GM12801 (cell line): ENCODE results near the gene NXPH3.

Experiments
- TF ChIP-seq, protein P1 (sequence below): IDR thresholded peaks from one replicate; pipeline ENCODE4 v1.5.1; 2011; ENCODE audit warnings: control low read depth; ENCODE audit not compliant: insufficient read length; ENCODE audit errors: extremely low read depth

Gene NXPH3

DNA sequence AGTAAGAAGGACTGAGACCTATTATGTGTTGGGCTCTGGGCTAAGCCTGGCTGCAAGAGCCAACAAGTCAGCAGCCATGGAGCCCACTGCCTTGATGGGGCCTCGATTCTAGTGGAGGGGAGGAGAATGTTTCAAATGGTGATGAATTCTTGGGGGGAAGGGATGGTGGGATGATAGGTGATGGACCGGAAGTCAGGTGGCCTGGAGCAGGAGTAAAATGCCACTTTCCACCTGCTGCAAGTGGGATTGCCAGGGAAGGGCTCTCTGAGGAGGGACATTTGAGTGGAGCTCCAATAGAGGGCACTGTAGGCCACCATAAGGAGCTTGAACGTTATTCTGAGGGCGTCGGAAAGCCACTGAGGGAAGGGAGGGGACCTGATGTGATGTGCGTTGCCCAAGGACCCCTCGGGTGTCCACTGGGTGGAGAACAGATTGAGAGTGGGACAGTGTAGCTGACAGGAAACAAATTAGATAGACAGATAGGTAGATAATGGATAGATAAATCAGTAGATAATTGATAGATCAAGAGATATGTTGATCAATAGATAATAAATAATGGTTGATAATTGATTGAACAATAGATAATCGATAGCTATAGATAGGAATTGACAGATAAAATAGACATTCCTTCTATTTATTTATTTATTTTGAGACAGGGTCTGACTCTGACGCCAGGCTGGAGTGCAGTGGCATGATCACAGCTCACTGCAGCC is 18.2 kb upstream of the NXPH3 start:
- TF ChIP-seq, protein P1, sequence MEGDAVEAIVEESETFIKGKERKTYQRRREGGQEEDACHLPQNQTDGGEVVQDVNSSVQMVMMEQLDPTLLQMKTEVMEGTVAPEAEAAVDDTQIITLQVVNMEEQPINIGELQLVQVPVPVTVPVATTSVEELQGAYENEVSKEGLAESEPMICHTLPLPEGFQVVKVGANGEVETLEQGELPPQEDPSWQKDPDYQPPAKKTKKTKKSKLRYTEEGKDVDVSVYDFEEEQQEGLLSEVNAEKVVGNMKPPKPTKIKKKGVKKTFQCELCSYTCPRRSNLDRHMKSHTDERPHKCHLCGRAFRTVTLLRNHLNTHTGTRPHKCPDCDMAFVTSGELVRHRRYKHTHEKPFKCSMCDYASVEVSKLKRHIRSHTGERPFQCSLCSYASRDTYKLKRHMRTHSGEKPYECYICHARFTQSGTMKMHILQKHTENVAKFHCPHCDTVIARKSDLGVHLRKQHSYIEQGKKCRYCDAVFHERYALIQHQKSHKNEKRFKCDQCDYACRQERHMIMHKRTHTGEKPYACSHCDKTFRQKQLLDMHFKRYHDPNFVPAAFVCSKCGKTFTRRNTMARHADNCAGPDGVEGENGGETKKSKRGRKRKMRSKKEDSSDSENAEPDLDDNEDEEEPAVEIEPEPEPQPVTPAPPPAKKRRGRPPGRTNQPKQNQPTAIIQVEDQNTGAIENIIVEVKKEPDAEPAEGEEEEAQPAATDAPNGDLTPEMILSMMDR: no peak

DNA sequence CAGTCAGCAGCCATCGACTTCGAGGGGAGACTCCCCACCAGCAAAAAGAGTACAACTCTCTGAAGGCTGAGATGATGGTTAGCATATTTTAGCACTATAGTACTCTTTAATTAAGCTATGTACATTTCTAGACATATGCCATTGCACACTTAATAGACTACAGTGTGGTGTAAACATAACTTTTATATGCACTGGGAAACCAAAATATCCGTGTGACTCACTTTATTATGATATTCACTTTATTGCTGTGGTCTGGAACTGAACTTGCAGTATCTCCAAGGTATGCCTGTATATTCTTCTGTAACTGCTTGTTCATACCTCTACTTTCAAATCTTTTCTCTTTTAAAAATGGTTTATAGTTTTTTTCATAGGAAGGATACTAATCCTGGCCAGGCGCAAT is 11.0 kb upstream of the NXPH3 start:
- TF ChIP-seq, protein P1: no peak

DNA sequence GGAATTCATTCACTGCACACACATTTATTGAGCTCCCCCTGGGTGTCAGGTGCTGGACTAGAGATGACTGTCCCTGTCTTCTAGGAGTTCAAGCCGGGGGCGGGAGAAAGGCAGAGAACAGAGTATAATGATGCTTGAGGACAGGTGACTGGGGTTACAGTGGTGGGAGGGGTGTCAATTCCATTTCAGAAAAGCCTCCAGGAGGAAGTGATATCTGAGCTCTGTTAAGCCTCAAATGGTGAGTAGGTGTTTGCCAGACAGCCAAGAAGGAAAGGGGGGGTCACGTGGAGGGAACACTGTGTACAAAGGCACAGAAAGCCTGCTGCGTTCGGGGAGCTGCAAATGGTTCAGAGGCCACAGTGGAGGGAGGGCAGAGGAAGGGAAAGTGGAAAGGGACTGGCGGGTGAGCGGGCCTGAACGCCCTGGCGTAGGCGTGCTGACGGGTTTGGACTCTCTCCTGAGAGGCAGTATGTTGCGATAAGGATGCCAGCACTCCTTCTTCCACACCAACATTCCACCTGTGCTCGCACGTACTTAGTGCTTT is 9.7 kb upstream of the NXPH3 start:
- TF ChIP-seq, protein P1: no peak

DNA sequence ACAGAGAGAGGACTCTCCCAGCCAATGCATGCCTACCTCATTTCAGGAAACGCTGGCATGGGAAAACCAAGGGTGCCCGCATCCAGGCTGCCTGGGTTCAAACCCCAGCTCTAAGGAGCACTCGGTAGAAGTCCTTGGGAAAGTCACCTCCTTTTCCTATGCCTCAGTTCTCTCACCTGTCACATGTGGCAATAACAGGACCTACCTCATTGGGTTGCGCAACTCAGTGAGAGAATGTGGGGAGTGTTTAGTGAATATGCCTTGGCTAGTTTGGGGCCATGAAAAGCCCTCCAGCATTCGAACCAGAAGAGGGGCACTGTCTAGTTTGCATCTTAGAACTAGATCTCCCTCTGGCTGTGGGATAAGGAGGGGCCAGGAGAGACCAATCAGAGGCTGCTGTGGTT is 9.0 kb upstream of the NXPH3 start:
- TF ChIP-seq, protein P1: no peak

DNA sequence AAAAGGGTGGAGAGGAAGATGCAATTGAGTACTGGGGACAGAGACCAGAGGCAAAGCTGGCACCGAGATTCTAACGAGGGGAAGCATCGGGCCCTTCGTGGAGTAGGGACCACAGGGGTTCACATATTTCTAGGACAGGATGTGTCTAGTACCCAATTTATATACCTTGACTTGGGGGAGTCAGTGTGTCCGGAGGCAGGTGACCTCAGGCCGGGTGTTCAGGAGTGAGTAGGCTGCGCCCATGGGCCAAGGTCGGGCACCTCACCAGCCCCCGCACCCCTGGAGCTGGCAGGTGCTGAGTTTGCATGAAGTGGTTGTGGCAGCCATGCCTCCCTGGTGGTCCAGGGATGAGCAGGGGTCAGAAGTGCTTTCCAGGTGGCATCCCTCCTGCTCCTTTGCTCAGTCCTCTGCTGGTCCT is 8.6 kb upstream of the NXPH3 start:
- TF ChIP-seq, protein P1: no peak

DNA sequence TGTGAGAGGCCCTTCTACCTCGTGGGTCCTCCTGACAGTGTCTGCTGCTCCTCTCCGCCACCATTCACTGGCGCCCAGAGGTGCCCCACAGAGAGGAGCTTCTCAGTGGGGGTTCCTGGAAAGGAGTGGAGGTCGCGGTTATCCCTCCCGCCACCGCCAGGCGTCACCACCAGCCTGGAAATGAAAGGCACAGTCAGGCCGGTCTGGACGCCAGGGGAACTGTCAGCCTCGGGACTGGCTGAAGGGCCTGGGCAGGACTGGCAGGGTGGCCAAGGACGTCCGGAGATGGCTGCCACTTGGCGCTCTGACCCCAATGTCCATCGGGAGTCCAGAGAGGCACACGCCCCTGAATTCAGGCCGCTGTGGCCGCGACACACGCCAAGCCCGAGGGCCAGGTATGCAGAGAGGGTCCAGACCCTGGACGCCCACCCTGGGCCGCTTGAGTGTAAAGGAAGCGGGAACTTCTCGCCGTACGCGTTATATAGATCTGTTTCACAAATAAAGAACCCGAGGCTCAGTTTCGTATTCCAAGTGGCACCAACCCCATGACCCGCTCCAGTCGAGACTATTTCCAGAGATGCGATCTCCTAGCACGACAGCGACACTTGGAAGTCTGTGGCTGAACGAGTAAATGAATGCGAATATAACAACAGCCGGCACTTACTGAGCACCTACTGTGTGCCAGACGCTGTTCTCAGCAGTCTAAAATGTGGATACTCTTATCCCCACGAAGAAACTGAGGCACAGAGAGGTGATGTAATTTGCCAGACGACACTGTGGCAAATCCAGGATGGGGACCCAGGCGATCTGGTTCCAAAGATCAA is 7.6 kb upstream of the NXPH3 start:
- TF ChIP-seq, protein P1: peak; percentile 6

DNA sequence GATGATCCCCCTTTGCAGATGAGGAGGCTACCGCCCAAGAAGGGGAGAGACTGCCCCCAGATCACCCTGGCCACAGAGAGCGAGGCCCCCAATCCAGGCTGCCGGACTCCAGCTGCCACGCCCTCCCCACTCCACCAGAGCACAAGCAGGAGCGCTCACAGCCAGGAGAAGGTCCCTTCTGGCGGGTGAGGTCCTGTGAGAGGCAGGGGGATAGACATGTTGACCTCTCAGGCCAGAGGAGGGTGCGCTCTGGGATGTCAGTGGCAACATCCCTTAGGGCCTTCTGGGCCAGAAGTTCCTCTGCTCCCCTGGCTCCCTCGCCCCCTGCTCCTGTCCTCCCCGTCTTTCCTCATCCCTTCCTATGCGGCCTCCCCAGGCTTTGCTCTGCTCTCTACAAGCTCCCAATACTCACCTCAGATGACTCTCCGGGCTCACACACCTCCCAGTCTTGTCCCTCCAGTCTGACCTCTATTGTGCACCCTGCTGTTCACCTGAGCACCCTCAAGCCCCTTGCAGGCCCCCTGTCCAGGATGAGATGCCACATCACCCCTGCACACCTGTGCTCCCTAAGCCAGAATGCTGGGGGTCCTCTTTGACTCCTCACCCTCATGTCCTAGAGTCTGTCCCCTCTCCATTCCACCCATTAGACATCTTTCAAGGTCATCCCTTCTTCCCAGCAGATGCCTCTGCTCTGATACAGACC is 5.0 kb upstream of the NXPH3 start:
- TF ChIP-seq, protein P1: no peak
